ENCODE data around the gene CABLES2. TPM values are rescaled to one million over a fixed set of nuclear protein-coding genes. Genes with fewer than 3 reads are reported as not detected.

CABLES2 gene
- total RNA-seq, 4 donors from 2014 or later = 7.2 to 33.8 (median 11.1) TPM

DNA sequence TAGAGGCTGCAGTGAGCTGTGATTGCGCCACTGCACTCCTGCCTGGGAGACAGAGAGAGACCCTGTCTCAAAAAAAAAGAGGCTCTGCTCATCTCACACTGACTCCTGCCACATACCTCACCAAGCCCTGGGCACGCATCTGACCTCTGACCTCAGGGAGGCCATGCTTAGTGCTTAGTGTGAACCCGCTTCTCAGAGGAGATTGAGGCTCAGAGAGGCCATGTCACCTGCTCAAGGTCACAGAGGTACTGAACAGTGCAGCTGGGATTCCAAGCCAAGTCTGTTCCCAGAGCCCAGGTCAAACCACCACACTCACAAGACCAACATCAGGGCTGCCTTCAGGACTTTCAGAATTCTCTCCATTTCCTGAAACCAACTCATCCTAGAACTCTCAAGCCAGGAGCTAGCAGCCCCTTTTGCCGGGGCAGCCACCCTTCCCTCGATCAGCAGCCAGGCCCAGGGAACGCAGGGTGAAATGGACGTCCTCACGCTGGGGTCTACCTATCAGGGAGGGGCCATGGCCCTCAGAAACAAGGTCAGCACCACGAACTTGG is 2.9 kb downstream of the CABLES2 start:
- no peak overlapping the region for H3K27ac ChIP-seq
- no peak for DNase-seq
- TF ChIP-seq POLR2A (IDR thresholded peaks at IDR 0.05) (no peak), CTCF (IDR thresholded peaks at IDR 0.05) (no peak)
- H3K4me3 ChIP-seq = no peak overlapping the region
- peaks cover 6 to 39% (median 13%) of the 10 kb centered on the region in 4 donors for H3K4me1 ChIP-seq
- no peaks in the 10 kb centered on the region for H3K27me3 ChIP-seq
- H3K9me3 ChIP-seq = no peaks in the 10 kb centered on the region
- H3K36me3 ChIP-seq = no peaks in the 10 kb centered on the region

- no peaks in the 10 kb centered on the region for H3K9me3 ChIP-seq
- H3K4me3 ChIP-seq = no peak overlapping the region
- no peaks in the 10 kb centered on the region for H3K36me3 ChIP-seq
- H3K4me1 ChIP-seq = peaks cover 6 to 31% (median 13%) of the 10 kb centered on the region in 4 donors
- DNase-seq = no peak
- no peaks in the 10 kb centered on the region for H3K27me3 ChIP-seq
- H3K27ac ChIP-seq = no peak overlapping the region
- no peak for TF ChIP-seq POLR2A (IDR thresholded peaks at IDR 0.05)
- no peak for TF ChIP-seq CTCF (IDR thresholded peaks at IDR 0.05)
Measured at GRCh38 chr20:62403331-62403730, 3.8 kb downstream of the CABLES2 start.

DNA sequence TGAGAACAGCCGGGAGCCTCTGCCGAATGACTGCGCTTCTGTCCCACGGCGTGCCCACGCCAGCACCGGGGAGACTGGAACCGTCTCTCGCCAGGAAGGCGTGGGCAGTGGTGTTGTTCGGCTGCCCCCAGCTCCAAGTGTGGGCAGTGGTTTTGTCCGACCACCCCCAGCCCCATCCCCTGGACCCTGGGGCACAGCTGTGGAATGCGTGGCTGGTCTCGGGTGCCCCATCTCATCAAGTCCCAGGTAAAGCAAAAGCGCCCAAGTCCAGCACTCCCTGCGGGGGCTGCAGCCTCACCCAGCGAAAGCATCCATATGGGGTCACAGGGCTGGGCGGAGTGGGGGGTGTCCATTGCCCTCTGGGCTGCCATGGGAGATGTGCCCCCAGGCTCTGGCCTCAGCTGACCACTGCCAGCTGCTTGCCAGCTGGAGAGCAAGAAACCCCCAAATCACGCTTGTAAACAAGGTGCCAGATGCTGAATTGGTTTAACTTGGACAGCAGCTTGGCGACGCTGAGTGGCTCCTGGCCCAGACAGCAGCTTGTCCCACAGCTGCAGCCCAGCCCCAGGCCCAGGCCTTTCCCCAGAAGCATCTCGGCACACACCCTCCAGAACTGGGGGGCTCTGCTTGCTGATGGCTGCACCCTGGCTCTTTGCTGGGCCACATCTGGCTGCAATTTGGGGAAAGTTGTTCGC is 4.5 kb downstream of the CABLES2 start:
- H3K4me3 ChIP-seq = no peak overlapping the region
- peaks cover under 1 to 23% (median 11%) of the 10 kb centered on the region in 4 donors for H3K4me1 ChIP-seq
- TF ChIP-seq POLR2A (IDR thresholded peaks at IDR 0.05) (no peak), CTCF (IDR thresholded peaks at IDR 0.05) (no peak)
- H3K9me3 ChIP-seq = no peaks in the 10 kb centered on the region
- H3K27ac ChIP-seq = no peak overlapping the region
- DNase-seq = no peak
- H3K36me3 ChIP-seq = no peaks in the 10 kb centered on the region
- no peaks in the 10 kb centered on the region for H3K27me3 ChIP-seq

DNA sequence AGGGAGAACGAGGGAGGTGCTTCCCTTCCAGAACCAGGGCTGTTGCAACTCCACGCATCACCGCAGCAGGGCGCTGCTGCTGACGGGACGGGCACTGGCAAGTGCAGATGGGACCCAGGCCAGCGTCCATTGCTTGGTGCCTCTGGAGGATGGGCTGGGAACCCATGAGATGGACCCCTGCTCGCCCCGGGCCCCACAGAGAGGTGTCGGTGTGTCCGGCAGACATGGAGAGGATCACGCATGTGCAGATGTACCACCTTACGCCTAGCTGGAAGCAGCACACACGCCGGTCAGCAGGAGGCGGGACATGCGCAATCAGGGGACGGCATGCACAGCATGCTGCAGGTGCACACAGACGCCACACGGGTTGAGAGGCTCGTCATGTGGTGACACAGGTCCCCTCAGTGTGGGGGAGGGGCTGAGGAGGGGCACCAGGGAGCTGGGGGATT is 5.7 kb downstream of the CABLES2 start:
- no peak for DNase-seq
- Histone ChIP-seq H3K4me1 (peaks cover 0 to 18% (median 7%) of the 10 kb centered on the region in 4 donors), H3K9me3 (no peaks in the 10 kb centered on the region), H3K4me3 (no peak overlapping the region), H3K36me3 (no peaks in the 10 kb centered on the region), H3K27ac (no peak overlapping the region), H3K27me3 (no peaks in the 10 kb centered on the region)
- TF ChIP-seq POLR2A (IDR thresholded peaks at IDR 0.05) (no peak), CTCF (IDR thresholded peaks at IDR 0.05) (no peak)

- DNase-seq = no peak
- H3K27me3 ChIP-seq = no peaks in the 10 kb centered on the region
- H3K4me1 ChIP-seq = peaks cover 0 to 10% (median 1%) of the 10 kb centered on the region in 4 donors
- no peak overlapping the region for H3K27ac ChIP-seq
- TF ChIP-seq CTCF (IDR thresholded peaks at IDR 0.05) (no peak), POLR2A (IDR thresholded peaks at IDR 0.05) (no peak)
- no peaks in the 10 kb centered on the region for H3K36me3 ChIP-seq
- H3K9me3 ChIP-seq = no peaks in the 10 kb centered on the region
- no peak overlapping the region for H3K4me3 ChIP-seq
Measured at GRCh38 chr20:62400541-62400940, 6.5 kb downstream of the CABLES2 start.
